Sigmoid colon (tissue), 7 donors: ENCODE data around the gene LTF. TPM values are rescaled to one million over a fixed set of nuclear protein-coding genes. Genes with fewer than 3 reads are reported as not detected.

ENCODE experiments used
- DNase-seq: peaks from one replicate; pipeline ENCODE4 v3.0.0-alpha.2; 2019
- H3K27ac ChIP-seq, 4 donors: fragments of 200-600 bp; sonication (generic); one replicate each; pipeline ENCODE4 v1.5.1; 2016 to 2019; ENCODE audit warnings: mild to moderate bottlenecking in 1 of 4
- H3K27me3 ChIP-seq, 3 donors: fragments of 200-600 bp; sonication (generic); one replicate each; pipeline ENCODE4 v1.5.1; 2019; ENCODE audit warnings: mild to moderate bottlenecking in 1 of 3
- H3K36me3 ChIP-seq, 4 donors: fragments of 200-600 bp; sonication (generic); one replicate each; pipeline ENCODE4 v1.5.1; 2016 to 2019
- H3K4me1 ChIP-seq, 4 donors: fragments of 200-600 bp; sonication (generic); one replicate each; pipeline ENCODE4 v1.5.1; 2017 to 2019
- H3K4me3 ChIP-seq, 4 donors: fragments of 200-600 bp; sonication (generic); one replicate each; pipeline ENCODE4 v1.5.1; 2017 to 2019; ENCODE audit warnings: mild to moderate bottlenecking in 2 of 4, moderate library complexity in 1 of 4
- H3K9me3 ChIP-seq, 4 donors: fragments of 200-600 bp in 3 of 4; sonication (generic) in 3 of 4; one replicate each; pipeline versions ENCODE4 v1.5.1 to v1.6.1; 2013 to 2019
- EP300 ChIP-seq, 4 donors: sonication (generic); formaldehyde crosslinking; IDR thresholded peaks; one replicate each; pipeline ENCODE4 v1.6.1; 2017; ENCODE audit warnings: antibody characterized with exemption in 4 of 4
- POLR2A ChIP-seq, 2 donors: fragments of 450-650 bp; IDR thresholded peaks; one replicate each; pipeline ENCODE4 v1.6.1; 2016; ENCODE audit warnings: antibody characterized with exemption in 2 of 2, mild to moderate bottlenecking in 2 of 2, moderate library complexity in 2 of 2
- POLR2AphosphoS5 ChIP-seq, 4 donors: sonication (generic); formaldehyde crosslinking; IDR thresholded peaks; one replicate each; pipeline ENCODE4 v1.6.1; 2017; ENCODE audit warnings: antibody characterized with exemption in 4 of 4
- WGBS, 2 donors: extraction: QIAGEN DNeasy Blood & Tissue Kit; methylation state at CpG; one replicate each; pipeline ENCODE4 v1.1.7; 2013; 5-methylcytosine and 5-hydroxymethylcytosine counted together
- intact Hi-C: fragments of 100-400 bp; cut with DNase I; formaldehyde crosslinking; loops from one replicate; pipeline ENCODE4 v1.15.1; 2023
- polyA plus RNA-seq, 3 donors: library from polyadenylated mRNA; stranded (reverse); fragments of 200-250 nt; gene quantifications; one replicate each; pipeline ENCODE4 v1.2.3, GENCODE V29; 2013
- total RNA-seq, 4 donors: library from RNA; depleted of rRNA; stranded (reverse); fragments of >200 nt; gene quantifications; one replicate each; pipeline ENCODE4 v1.1.0, GENCODE V29; 2016
- TF ChIP-seq, protein P1 (sequence below), 4 experiments: fragments of 450-650 bp in 3 of 4; fragments of 200-600 bp in 1 of 4; IDR thresholded peaks; one replicate each; pipeline ENCODE4 v1.5.1; 2016 to 2019; ENCODE audit warnings: antibody characterized with exemption in 4 of 4, mild to moderate bottlenecking in 3 of 4, moderate library complexity in 2 of 4
- donor health status: healthy with polysubstance abuse.
- donor health status: Bipolar disorder and iron deficiency.
- donor health status: healthy.

The LTF gene
- total and polyA plus RNA-seq, 7 donors, result 0.16 to 38.0 (median 0.36) TPM; not detected in 2

- H3K9me3 ChIP-seq, result no peaks in the 10 kb centered on the region
- intact Hi-C loops, result no loop called here
- no peak overlapping the region for H3K4me3 ChIP-seq
- no peak for DNase-seq
- TF ChIP-seq EP300 (IDR thresholded peaks at IDR 0.05), result no peak
- WGBS, 2 donors, result 97 to 98% methylated on average over 4 of the region's 4 CpGs
- H3K27me3 ChIP-seq, result no peaks in the 10 kb centered on the region
- H3K36me3 ChIP-seq, result no peaks in the 10 kb centered on the region
- H3K4me1 ChIP-seq, result no peaks in the 10 kb centered on the region
- no peak overlapping the region for H3K27ac ChIP-seq
These were observed 44.9 kb downstream of the LTF start for GRCh38 chr3:46419816-46420215.

DNA sequence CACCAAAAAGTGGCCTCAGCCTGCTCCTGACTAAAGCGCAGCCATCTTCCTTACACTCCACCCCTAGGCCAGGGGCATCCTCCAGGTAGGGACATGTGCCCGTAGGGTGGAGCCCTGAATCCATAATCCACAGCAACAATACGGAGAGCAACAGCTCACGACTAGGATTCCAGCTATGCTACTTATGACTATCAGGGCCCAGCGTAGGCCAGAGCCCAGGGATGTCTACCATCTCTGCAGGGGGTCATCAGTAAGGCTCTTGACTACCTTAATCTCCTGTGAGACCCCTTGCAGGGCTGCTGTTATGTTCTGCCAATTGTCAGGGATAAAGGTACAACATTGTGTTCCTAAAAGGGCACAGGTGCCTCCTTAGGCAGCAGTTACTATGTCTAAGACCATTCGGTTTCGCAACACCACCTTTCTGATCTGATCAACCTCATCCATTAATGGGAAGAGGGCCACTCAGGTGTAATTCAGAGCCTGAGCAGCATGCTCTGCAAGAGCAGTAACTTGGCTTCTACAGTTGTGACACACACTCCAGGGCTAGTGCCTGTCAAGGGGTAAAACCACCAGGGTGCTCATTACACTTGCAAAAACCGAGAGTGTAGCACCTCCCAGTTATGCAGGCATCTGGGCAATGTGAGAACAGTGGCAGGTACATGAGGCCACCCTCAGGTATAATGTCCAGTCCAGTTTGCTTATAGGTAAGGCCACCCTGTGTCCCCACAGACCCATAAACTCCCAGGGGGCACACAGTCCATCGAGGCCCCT, 46.7 kb downstream of the LTF start:
- Histone ChIP-seq H3K27me3 (no peaks in the 10 kb centered on the region), H3K4me1 (no peaks in the 10 kb centered on the region), H3K9me3 (no peaks in the 10 kb centered on the region), H3K27ac (no peak overlapping the region), H3K4me3 (no peak overlapping the region), H3K36me3 (no peaks in the 10 kb centered on the region)
- WGBS, 2 donors, result 85 to 86% methylated on average over 9 of the region's 9 CpGs
- intact Hi-C loops, result no loop called here
- DNase-seq, result no peak
- TF ChIP-seq, protein P1, sequence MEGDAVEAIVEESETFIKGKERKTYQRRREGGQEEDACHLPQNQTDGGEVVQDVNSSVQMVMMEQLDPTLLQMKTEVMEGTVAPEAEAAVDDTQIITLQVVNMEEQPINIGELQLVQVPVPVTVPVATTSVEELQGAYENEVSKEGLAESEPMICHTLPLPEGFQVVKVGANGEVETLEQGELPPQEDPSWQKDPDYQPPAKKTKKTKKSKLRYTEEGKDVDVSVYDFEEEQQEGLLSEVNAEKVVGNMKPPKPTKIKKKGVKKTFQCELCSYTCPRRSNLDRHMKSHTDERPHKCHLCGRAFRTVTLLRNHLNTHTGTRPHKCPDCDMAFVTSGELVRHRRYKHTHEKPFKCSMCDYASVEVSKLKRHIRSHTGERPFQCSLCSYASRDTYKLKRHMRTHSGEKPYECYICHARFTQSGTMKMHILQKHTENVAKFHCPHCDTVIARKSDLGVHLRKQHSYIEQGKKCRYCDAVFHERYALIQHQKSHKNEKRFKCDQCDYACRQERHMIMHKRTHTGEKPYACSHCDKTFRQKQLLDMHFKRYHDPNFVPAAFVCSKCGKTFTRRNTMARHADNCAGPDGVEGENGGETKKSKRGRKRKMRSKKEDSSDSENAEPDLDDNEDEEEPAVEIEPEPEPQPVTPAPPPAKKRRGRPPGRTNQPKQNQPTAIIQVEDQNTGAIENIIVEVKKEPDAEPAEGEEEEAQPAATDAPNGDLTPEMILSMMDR (IDR thresholded peaks at IDR 0.05), result no peak
- TF ChIP-seq POLR2A (IDR thresholded peaks at IDR 0.05) (no peak), EP300 (IDR thresholded peaks at IDR 0.05) (no peak), POLR2AphosphoS5 (IDR thresholded peaks at IDR 0.05) (no peak)

DNA sequence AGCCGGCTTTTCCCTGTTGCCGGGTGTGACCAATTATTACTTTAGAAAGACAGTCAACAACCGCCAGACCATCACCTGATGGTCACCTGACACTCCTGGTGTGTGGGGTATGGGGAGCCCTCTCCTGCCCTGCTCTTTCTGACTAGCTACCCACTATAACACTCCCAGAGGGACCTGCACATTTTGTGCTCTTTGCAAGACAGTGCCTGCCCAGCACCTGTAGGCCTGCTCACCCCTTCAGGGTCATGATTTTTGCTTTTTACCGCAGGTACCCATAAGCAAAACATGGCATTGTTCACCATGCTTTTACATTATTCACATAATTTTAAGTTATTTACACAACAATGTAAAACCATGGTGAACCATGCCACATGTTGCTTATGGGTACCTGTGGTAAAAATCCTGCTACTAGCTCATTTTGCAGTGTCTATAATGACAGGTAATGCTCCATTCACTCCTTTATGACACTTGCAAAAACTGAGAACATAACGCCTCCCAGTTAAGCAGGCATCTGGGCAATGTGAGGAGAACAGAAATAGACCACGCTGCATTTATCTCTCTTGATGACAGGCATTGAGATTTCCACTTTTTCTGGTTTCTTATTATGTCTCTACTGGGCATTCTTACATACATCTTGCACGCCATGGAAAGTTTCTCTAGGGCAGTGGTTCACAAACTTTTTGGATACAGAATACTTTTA, 47.7 kb downstream of the LTF start:
- no peak for DNase-seq
- no peak overlapping the region for H3K4me3 ChIP-seq
- H3K4me1 ChIP-seq, result no peaks in the 10 kb centered on the region
- intact Hi-C loops, result no loop called here
- no peak overlapping the region for H3K27ac ChIP-seq
- H3K36me3 ChIP-seq, result no peaks in the 10 kb centered on the region
- no peaks in the 10 kb centered on the region for H3K27me3 ChIP-seq
- no peak for TF ChIP-seq EP300 (IDR thresholded peaks at IDR 0.05)
- H3K9me3 ChIP-seq, result no peaks in the 10 kb centered on the region
- 57 to 73% methylated on average over 7 of the region's 7 CpGs for WGBS, 2 donors

DNA sequence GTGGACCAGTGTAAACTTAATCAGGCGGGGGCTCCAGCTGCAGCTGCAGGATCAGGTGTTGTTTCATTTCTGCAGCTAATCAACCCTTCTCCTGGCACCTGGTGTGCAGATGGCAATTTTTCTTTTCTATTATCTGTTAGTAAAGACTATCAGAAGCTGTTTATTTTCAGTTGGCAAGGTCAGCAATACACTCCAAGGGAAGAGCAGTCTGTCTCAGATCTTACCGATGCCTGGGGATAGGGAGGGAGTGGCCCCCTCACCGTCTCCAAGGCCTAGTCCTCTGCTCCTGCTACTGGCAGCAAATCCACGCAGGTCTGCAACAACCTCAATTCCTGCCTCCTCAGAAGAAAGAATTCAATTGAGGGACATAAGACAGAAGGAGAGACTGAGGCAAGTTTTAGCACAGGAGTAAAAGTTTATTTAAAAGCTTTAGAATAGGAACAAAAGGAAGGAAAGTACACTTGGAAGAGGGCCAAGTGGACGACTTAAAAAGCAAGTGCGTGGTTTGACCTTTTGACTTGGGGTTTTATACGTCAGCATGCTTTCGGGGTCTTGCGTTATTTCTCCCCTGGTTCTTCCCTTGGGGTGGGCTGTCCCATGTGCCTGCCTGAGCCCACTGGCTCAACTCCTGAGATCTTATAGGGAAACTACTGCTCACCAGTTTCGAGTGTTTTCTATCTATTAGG, 48.4 kb downstream of the LTF start:
- TF ChIP-seq EP300 (IDR thresholded peaks at IDR 0.05) (no peak), POLR2AphosphoS5 (IDR thresholded peaks at IDR 0.05) (no peak), POLR2A (IDR thresholded peaks at IDR 0.05) (no peak)
- TF ChIP-seq, protein P1 (IDR thresholded peaks at IDR 0.05), result no peak
- no peak overlapping the region for H3K4me3 ChIP-seq
- H3K27me3 ChIP-seq, result no peaks in the 10 kb centered on the region
- DNase-seq, result no peak
- H3K9me3 ChIP-seq, result no peaks in the 10 kb centered on the region
- H3K36me3 ChIP-seq, result no peaks in the 10 kb centered on the region
- no peak overlapping the region for H3K27ac ChIP-seq
- WGBS, 2 donors, result 15 to 35% methylated on average over 10 of the region's 10 CpGs
- intact Hi-C loops, result no loop called here
- H3K4me1 ChIP-seq, result no peaks in the 10 kb centered on the region

GRCh38 chr3:46414739-46415138, 50.0 kb downstream of the LTF start:
- Histone ChIP-seq H3K27ac (no peak overlapping the region), H3K4me1 (no peaks in the 10 kb centered on the region), H3K27me3 (no peaks in the 10 kb centered on the region), H3K4me3 (no peak overlapping the region), H3K9me3 (no peaks in the 10 kb centered on the region), H3K36me3 (no peaks in the 10 kb centered on the region)
- intact Hi-C loops, result no loop called here
- DNase-seq, result no peak
- 84 to 86% methylated on average over 4 of the region's 4 CpGs for WGBS, 2 donors
- TF ChIP-seq POLR2AphosphoS5 (IDR thresholded peaks at IDR 0.05) (no peak), EP300 (IDR thresholded peaks at IDR 0.05) (no peak), POLR2A (IDR thresholded peaks at IDR 0.05) (no peak)
- TF ChIP-seq, protein P1 (IDR thresholded peaks at IDR 0.05), result no peak
